BE2C (cell line): ENCODE data around the gene ATXN7.

Experiments
- DNase-seq: peaks from one replicate; pipeline ENCODE4 v3.0.0-alpha.2; 2020
- H3K27me3 ChIP-seq: fragments of 250-450 bp; sonication (Bioruptor Pico); 2 replicates; pipeline ENCODE4 v1.5.1; 2020; ENCODE audit warnings: mild to moderate bottlenecking
- H3K36me3 ChIP-seq: fragments of 250-450 bp; sonication (Bioruptor Pico); 2 replicates; pipeline ENCODE4 v1.5.1; 2020; ENCODE audit warnings: mild to moderate bottlenecking
- H3K4me1 ChIP-seq: fragments of 250-450 bp; sonication (Bioruptor Pico); 2 replicates; pipeline ENCODE4 v1.5.1; 2020
- H3K4me3 ChIP-seq: 2 replicates; pipeline ENCODE4 v1.5.1; 2011; ENCODE audit warnings: low read depth, low read length
- H3K9me3 ChIP-seq: fragments of 250-450 bp; sonication (Bioruptor Pico); 2 replicates; pipeline ENCODE4 v1.5.1; 2020
- CTCF ChIP-seq: IDR thresholded peaks from 2 replicates; pipeline ENCODE4 v1.5.1; 2012; ENCODE audit warnings: mild to moderate bottlenecking, low read depth, low read length

ATXN7 gene

GRCh38 chr3:64046592-64046991 lies 182.9 kb downstream of the ATXN7 start:
- Histone ChIP-seq H3K9me3 (no peaks in the 10 kb centered on the region), H3K4me1 (no peaks in the 10 kb centered on the region), H3K36me3 (no peaks in the 10 kb centered on the region), H3K4me3 (no peak overlapping the region), H3K27me3 (no peaks in the 10 kb centered on the region)
- TF ChIP-seq CTCF = no peak
- DNase-seq = no peak

- no peaks in the 10 kb centered on the region for H3K36me3 ChIP-seq
- no peaks in the 10 kb centered on the region for H3K9me3 ChIP-seq
- no peak for TF ChIP-seq CTCF
- no peaks in the 10 kb centered on the region for H3K27me3 ChIP-seq
- no peak overlapping the region for H3K4me3 ChIP-seq
- no peak for DNase-seq
- no peaks in the 10 kb centered on the region for H3K4me1 ChIP-seq
Observed at GRCh38 chr3:64046996-64047594, 183.4 kb downstream of the ATXN7 start.

- no peak for DNase-seq
- TF ChIP-seq CTCF = no peak
Observed at GRCh38 chr3:64047787-64048186, 184.1 kb downstream of the ATXN7 start.

GRCh38 chr3:64048631-64049061 lies 185.0 kb downstream of the ATXN7 start:
- DNase-seq = no peak

More at GRCh38 chr3:64047787-64048186, 184.1 kb downstream of the ATXN7 start:
- H3K4me1 ChIP-seq = no peaks in the 10 kb centered on the region
- no peaks in the 10 kb centered on the region for H3K36me3 ChIP-seq
- no peak overlapping the region for H3K4me3 ChIP-seq
- no peaks in the 10 kb centered on the region for H3K27me3 ChIP-seq
- H3K9me3 ChIP-seq = no peaks in the 10 kb centered on the region

GRCh38 chr3:64049136-64049535 lies 185.5 kb downstream of the ATXN7 start:
- Histone ChIP-seq H3K9me3 (no peaks in the 10 kb centered on the region), H3K27me3 (no peaks in the 10 kb centered on the region), H3K4me1 (peaks cover 6% of the 10 kb centered on the region), H3K36me3 (no peaks in the 10 kb centered on the region), H3K4me3 (no peak overlapping the region)
- no peak for TF ChIP-seq CTCF
- no peak for DNase-seq

More at GRCh38 chr3:64048631-64049061, 185.0 kb downstream of the ATXN7 start:
- Histone ChIP-seq H3K36me3 (no peaks in the 10 kb centered on the region), H3K4me1 (peaks cover 2% of the 10 kb centered on the region), H3K27me3 (no peaks in the 10 kb centered on the region), H3K4me3 (no peak overlapping the region), H3K9me3 (no peaks in the 10 kb centered on the region)
- no peak for TF ChIP-seq CTCF

- Histone ChIP-seq H3K27me3 (no peaks in the 10 kb centered on the region), H3K4me3 (no peak overlapping the region), H3K36me3 (no peaks in the 10 kb centered on the region), H3K4me1 (peaks cover 6% of the 10 kb centered on the region), H3K9me3 (no peaks in the 10 kb centered on the region)
- DNase-seq = no peak
- TF ChIP-seq CTCF = no peak
Observed at GRCh38 chr3:64049832-64050231, 186.2 kb downstream of the ATXN7 start.
